GM12875 (cell line): ENCODE results near the gene SFXN5.

ENCODE experiments used
- H3K4me3 ChIP-seq: one replicate; pipeline ENCODE4 v1.5.1; 2011; ENCODE audit warnings: low read depth, low read length, control low read depth
- TF ChIP-seq, protein P1 (sequence below): IDR thresholded peaks from 2 replicates; pipeline ENCODE4 v1.5.1; 2011; ENCODE audit warnings: low read depth, mild to moderate bottlenecking, control low read depth, inconsistent platforms, low read length, moderate library complexity, borderline replicate concordance; ENCODE audit not compliant: insufficient read depth

The SFXN5 gene

DNA sequence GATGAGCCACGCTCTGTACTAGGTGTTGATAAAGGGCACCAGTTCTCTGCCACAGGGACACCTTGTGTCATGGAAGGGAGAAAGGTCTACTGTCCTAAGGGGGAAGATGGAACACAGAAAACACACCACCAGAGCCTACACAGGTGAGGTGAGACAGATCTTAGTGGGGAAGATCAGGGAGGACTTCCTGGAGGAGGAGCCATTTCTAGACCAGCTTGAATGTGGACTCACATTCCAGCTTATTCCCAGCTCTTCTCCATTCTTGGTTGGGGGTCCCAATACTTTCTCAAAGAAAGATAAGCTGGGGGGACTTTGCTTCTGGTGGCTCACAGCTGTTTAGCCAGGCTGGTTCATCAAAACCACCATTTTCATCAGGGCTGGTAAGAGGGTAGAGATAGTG lies 118.0 kb downstream of the SFXN5 start:
- no peak overlapping the region for H3K4me3 ChIP-seq
- TF ChIP-seq, protein P1, sequence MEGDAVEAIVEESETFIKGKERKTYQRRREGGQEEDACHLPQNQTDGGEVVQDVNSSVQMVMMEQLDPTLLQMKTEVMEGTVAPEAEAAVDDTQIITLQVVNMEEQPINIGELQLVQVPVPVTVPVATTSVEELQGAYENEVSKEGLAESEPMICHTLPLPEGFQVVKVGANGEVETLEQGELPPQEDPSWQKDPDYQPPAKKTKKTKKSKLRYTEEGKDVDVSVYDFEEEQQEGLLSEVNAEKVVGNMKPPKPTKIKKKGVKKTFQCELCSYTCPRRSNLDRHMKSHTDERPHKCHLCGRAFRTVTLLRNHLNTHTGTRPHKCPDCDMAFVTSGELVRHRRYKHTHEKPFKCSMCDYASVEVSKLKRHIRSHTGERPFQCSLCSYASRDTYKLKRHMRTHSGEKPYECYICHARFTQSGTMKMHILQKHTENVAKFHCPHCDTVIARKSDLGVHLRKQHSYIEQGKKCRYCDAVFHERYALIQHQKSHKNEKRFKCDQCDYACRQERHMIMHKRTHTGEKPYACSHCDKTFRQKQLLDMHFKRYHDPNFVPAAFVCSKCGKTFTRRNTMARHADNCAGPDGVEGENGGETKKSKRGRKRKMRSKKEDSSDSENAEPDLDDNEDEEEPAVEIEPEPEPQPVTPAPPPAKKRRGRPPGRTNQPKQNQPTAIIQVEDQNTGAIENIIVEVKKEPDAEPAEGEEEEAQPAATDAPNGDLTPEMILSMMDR = no peak

DNA sequence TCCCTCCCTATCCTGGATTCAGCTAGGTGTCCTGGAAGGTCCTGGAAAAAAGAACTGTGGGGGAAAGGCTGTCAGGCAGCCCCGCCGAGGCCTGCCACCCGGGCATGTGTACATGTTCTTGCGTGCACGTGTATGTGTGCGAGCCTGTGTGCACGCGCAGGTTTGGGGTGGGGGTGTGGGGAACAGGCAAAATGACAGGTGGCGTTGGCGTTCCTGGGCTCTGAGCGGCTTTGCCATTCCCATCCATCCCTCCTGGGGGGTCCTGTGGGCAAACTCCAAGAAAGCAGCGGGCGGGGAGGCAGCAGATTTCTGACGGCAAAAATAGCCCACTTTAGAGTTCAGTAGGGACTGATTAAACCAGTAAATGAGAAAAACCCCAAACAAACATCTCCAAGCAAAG lies 118.6 kb downstream of the SFXN5 start:
- no peak overlapping the region for H3K4me3 ChIP-seq
- TF ChIP-seq, protein P1 = no peak

DNA sequence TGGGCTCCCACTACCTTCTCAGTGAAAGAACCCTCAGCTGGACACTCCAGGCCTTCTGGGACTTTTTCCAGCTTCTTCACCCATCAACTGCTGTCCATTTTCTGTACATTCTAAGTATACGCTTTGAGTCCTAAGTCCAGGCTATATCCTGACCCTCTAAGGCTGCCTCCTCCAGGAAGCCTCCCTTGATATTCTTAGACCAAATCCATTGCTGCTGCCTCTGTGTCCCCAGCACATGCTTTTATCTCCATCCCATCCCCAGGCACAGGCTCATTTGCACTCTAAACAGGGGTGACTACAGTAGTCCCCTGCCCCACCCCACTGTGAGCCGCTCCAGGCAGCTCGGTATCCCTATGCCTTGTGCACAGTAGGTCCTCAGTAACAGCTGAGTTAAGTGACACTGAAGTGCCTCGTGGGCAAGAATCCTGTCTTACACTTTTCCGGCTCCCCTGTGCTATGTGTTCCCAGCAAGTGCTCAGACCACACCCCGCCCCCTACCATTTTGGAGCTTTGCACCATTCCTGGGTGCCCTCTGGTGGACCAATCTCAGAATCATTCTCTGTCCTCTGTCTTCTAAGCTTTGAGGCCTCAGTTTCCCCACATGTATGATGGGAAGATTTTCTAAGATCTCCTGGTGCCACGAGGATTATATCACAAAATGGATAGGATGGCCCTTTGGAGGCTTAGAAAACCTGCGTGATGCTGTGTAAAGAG lies 119.2 kb downstream of the SFXN5 start:
- H3K4me3 ChIP-seq = no peak overlapping the region
- TF ChIP-seq, protein P1 = no peak

DNA sequence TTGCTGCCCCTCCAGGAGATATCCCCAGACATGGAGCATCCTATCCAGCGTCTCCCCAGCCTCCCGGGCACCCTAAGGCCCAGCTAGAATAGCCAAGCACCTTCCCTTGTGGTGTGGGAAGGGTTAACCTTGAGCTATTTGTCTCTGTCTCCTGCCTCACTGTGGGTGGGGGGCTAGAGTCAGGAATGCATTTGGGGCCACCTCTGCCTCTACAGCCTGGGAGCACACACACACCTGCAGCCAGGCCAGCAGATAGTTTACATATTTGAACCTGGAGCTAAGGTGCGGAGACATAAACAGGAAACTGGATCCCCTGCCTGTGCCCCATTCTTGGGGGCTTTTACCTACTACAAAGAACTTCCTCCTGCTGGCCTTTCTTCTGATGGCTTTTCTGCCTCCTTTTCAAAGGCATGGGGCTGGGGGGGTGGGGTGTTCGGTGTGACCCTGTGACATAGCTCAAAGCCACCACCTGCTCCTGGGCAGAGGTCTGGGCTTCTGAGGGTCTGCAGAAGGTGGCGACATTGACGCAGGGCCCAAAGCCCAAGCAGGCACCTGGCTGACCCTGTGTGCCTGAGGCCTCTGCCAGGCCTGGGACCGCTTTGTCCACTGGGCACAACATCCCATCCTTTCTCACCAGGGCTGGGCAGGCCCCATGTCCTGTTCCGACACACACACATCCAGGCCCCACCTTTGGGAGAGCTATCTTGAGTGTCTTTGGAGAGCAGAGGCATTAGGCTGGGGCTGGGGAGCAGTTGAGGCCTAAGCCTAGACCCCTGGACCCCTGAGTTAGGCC lies 120.0 kb downstream of the SFXN5 start:
- no peak overlapping the region for H3K4me3 ChIP-seq
- TF ChIP-seq, protein P1 = no peak

DNA sequence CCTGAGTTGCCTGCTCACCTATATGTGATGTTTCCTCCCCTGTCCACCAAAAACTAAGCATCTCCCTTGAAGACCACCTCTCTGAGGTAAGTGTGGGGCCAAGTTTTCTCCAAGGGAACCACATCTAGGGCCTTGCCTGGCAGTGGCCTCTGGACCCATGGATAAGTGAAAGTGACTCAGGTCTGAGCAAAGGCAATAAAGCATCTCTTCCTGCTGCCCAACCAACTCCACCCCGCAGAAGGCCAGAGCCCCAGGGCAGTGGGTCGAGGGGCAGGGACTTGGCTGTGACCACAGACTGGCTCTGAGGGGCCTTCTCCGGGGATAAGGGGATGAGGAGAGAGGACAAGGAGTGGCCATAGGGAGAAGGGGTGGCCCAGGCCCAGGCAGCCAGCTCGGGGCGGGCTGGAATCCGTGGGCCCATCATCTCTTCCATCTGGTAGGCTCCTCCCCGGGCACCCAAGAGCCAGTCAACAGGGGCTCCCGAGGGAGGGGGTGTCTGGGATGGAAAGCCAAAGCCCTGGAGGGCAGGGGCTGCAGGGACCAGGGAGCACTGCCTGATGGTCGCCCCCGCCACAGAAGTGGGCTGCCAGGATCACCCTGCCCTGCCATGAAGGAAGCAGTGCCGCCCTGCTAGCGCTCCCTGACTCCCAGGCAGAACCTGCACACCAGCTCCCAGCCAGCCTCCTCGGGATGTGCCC lies 120.8 kb downstream of the SFXN5 start:
- TF ChIP-seq, protein P1 = no peak

DNA sequence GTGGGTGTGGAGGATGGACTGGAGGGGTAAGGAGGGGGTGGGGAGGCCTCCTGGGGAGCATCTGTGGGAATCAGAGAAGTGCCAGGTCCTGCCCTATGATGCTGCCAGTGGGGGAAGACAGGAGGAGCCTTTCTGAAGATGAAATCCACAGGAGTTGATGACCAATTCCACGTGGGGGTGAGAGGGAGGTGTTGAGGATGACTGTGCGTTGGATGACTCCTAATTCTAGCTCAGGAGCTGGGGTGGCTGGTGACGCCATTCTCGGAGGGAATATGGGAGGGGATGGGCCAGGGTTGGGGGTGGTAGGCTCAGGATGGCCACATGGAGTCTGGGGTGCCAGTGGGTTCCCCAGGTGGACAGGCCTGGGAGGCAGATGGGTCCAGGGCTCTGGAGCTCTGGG lies 121.9 kb downstream of the SFXN5 start:
- H3K4me3 ChIP-seq = no peak overlapping the region
- TF ChIP-seq, protein P1 = no peak

More for the DNA sequence above, 120.8 kb downstream of the SFXN5 start:
- H3K4me3 ChIP-seq = no peak overlapping the region
